Heart left ventricle (tissue), 16 donors: ENCODE measurements around the gene TRAF3. TPM values are rescaled to one million over a fixed set of nuclear protein-coding genes. Genes with fewer than 3 reads are reported as not detected.

Experiments
- ATAC-seq, 4 donors: fragments of 200-7000 bp; cut with Tn5 transposase; one replicate each; pipeline ENCODE4 v1.9.1; 2020 to 2022; ENCODE audit warnings: moderate library complexity in 4 of 4, mild to moderate bottlenecking in 3 of 4, moderate number of reproducible peaks in 1 of 4
- DNase-seq, 5 donors: peaks; one replicate each; pipeline ENCODE4 v3.0.0-alpha.2; 2020
- H3K27ac ChIP-seq, 12 donors: fragments of 200-600 bp; sonication (generic) in 4 of 12; one replicate each; pipeline versions ENCODE4 v1.5.0 to v1.8.0; 2016 to 2022; ENCODE audit warnings: mild to moderate bottlenecking in 2 of 12
- H3K27me3 ChIP-seq, 9 donors: fragments of 200-600 bp; sonication (generic) in 2 of 9; one replicate each; pipeline versions ENCODE4 v1.5.1 to v1.8.0; 2016 to 2022; ENCODE audit warnings: mild to moderate bottlenecking in 3 of 9
- H3K36me3 ChIP-seq, 9 donors: fragments of 200-600 bp; sonication (generic) in 2 of 9; one replicate each; pipeline versions ENCODE4 v1.5.0 to v1.8.0; 2018 to 2022; ENCODE audit warnings: mild to moderate bottlenecking in 2 of 9
- H3K4me1 ChIP-seq, 12 donors: fragments of 200-600 bp; sonication (generic) in 4 of 12; one replicate each; pipeline versions ENCODE4 v1.5.0 to v1.8.0; 2016 to 2022; ENCODE audit warnings: mild to moderate bottlenecking in 3 of 12
- H3K4me3 ChIP-seq, 12 donors: fragments of 200-600 bp; sonication (generic) in 4 of 12; one replicate each; pipeline versions ENCODE4 v1.5.0 to v1.8.0; 2017 to 2022; ENCODE audit warnings: mild to moderate bottlenecking in 9 of 12, moderate library complexity in 4 of 12
- H3K9me3 ChIP-seq, 12 donors: fragments of 200-600 bp; sonication (generic) in 4 of 12; one replicate each; pipeline versions ENCODE4 v1.5.0 to v1.8.0; 2016 to 2022; ENCODE audit warnings: mild to moderate bottlenecking in 1 of 12
- CTCF ChIP-seq, 12 donors: fragments of 200-600 bp; sonication (generic) in 4 of 12; IDR thresholded peaks; one replicate each; pipeline versions ENCODE4 v1.5.0 to v1.8.0; 2018 to 2022; ENCODE audit warnings: antibody characterized with exemption in 12 of 12, mild to moderate bottlenecking in 5 of 12
- POLR2A ChIP-seq, 2 donors: fragments of 450-650 bp; IDR thresholded peaks; one replicate each; pipeline ENCODE4 v1.6.1; 2017; ENCODE audit warnings: antibody characterized with exemption in 2 of 2, mild to moderate bottlenecking in 2 of 2, moderate library complexity in 2 of 2
- WGBS, 4 donors: extraction: QIAGEN DNeasy Blood & Tissue Kit in 2 of 4; methylation state at CpG; one replicate each; pipeline versions ENCODE4 v1.1.5 to v1.1.7; 2013 to 2018; 5-methylcytosine and 5-hydroxymethylcytosine counted together
- intact Hi-C, 10 donors: fragments of 100-400 bp; cut with DNase I; formaldehyde crosslinking; loops; one replicate each; pipeline versions ENCODE4 v1.11.1 to v1.14.2; 2022
- polyA plus RNA-seq, 2 donors: library from polyadenylated mRNA; stranded (reverse); fragments of 200-250 nt; gene quantifications; one replicate each; pipeline ENCODE4 v1.2.3, GENCODE V29; 2013
- total RNA-seq, 9 donors: library from RNA; depleted of rRNA in 2 of 9; stranded (reverse); fragments of >200 nt in 2 of 9; fragmentation: NEBNext Ultra II Directional in 3 of 9; extraction: Animal tissue kit (Norgen Biotek cat#: 25700) in 3 of 9; gene quantifications; one replicate each; pipeline versions ENCODE4 v1.1.0 to v1.2.4, GENCODE V29; 2016 to 2023
- donor health status: ischemic (EF 13 %, LVEDD 7.1; RV severe dilation, severe dysfunction).
- donor health status: healthy with polysubstance abuse.
- donor health status: DM: no; HTN: yes; CAD: no.
- donor health status: DM: no; HTN: no; CAD: no.
- donor health status: ischemic (EF 25% LVEDD 6.9; RV normal size, moderate dysfunction).
- donor health status: ischemic (EF 25% LVEDD 5.7; RV mildly dilated, moderate dysfunction).
- donor health status: healthy.
- donor health status: DM: yes; HTN: yes; CAD: no.
- donor health status: ischemic (EF 35%, LVEDD 5.7; RV mildly dilated, moderate dysfunction).
- donor health status: nonischemic (EF 11% LVEDD 7.7; RV severe dilation, severe dysfunction).
- donor health status: DM: yes; HTN: yes; CAD: no.
- donor health status: PGD.
- donor health status: ischemic (EF 29% LVEDD 5.4; RV normal size, mild dysfunction).
- donor health status: nonischemic (EF 23%, LVEDD 6.1; RV moderate dilation, normal function).

Gene TRAF3
- total and polyA plus RNA-seq, 11 donors, result 1.6 to 20.6 (median 10.6) TPM

- Histone ChIP-seq H3K27ac (no peak overlapping the region), H3K27me3 (no peaks in the 10 kb centered on the region), H3K9me3 (no peaks in the 10 kb centered on the region), H3K4me3 (no peak overlapping the region), H3K36me3 (peaks cover 0 to 10% (median 0%) of the 10 kb centered on the region in 9 donors), H3K4me1 (peaks cover 0 to 6% (median 0%) of the 10 kb centered on the region in 12 donors)
- DNase-seq (no peak), ATAC-seq (no peak)
- TF ChIP-seq CTCF (IDR thresholded peaks at IDR 0.05) (no peak), POLR2A (IDR thresholded peaks at IDR 0.05) (no peak)
- intact Hi-C loops, result no loop called here
- WGBS, 4 donors, result 75 to 79% (median 77%) methylated on average over 4 of the region's 4 CpGs
These were observed 61.3 kb downstream of the TRAF3 start for GRCh38 chr14:102838501-102838900.

- Histone ChIP-seq H3K4me1 (peaks cover 0 to 6% (median 0%) of the 10 kb centered on the region in 12 donors), H3K36me3 (peaks cover 0 to 4% (median 0%) of the 10 kb centered on the region in 9 donors), H3K4me3 (no peak overlapping the region), H3K27ac (peak overlapping the region in 1 of 12 donors; percentile 4), H3K9me3 (no peaks in the 10 kb centered on the region), H3K27me3 (no peaks in the 10 kb centered on the region)
- no peak for TF ChIP-seq CTCF (IDR thresholded peaks at IDR 0.05)
- TF ChIP-seq POLR2A (IDR thresholded peaks at IDR 0.05), result no peak
- ATAC-seq, result no peak
- WGBS, 4 donors, result 92 to 94% (median 92%) methylated on average over 3 of the region's 3 CpGs
- no peak for DNase-seq
- intact Hi-C loops, result no loop called here
These were observed 62.9 kb downstream of the TRAF3 start for GRCh38 chr14:102840115-102840514.

- Histone ChIP-seq H3K36me3 (peaks cover 0 to 4% (median 0%) of the 10 kb centered on the region in 9 donors), H3K27ac (peak overlapping the region in 1 of 12 donors; percentile 4), H3K27me3 (no peaks in the 10 kb centered on the region), H3K9me3 (no peaks in the 10 kb centered on the region), H3K4me3 (no peak overlapping the region), H3K4me1 (peaks cover 0 to 6% (median 0%) of the 10 kb centered on the region in 12 donors)
- no peak for DNase-seq
- WGBS, 4 donors, result 88 to 94% (median 90%) methylated on average over 8 of the region's 8 CpGs
- intact Hi-C loops, result no loop called here
- TF ChIP-seq POLR2A (IDR thresholded peaks at IDR 0.05), result no peak
- TF ChIP-seq CTCF (IDR thresholded peaks at IDR 0.05), result no peak
- ATAC-seq, result peak in 1 of 4 donors; percentile 24
These were observed 63.7 kb downstream of the TRAF3 start for GRCh38 chr14:102840771-102841528.

GRCh38 chr14:102848830-102849525, 71.7 kb downstream of the TRAF3 start:
- Histone ChIP-seq H3K36me3 (no peaks in the 10 kb centered on the region), H3K4me3 (no peak overlapping the region), H3K27ac (peak overlapping the region in 4 of 12 donors; percentile 7 to 82 (median 26)), H3K27me3 (no peaks in the 10 kb centered on the region), H3K9me3 (no peaks in the 10 kb centered on the region), H3K4me1 (peaks cover 0 to 27% (median 9%) of the 10 kb centered on the region in 12 donors)
- DNase-seq (peak in 4 of 5 donors; percentile 33 to 79 (median 52)), ATAC-seq (peak; percentile 32 to 80 (median 68))
- TF ChIP-seq POLR2A (IDR thresholded peaks at IDR 0.05), result no peak
- no peak for TF ChIP-seq CTCF (IDR thresholded peaks at IDR 0.05)
- intact Hi-C loops, result no loop called here
- 58 to 65% (median 60%) methylated on average over 12 of the region's 12 CpGs for WGBS, 4 donors
